GM18517 (cell line): ENCODE results near the gene GALNT5.
"Not testable (repeated sequence)": the region's sequence is repeated elsewhere in the genome, so short reads cannot be mapped to it uniquely, and the experiment has no call there.

Source experiments
- ATAC-seq: cut with Tn5 transposase; IDR thresholded peaks from one replicate; pipeline ENCODE4 v1.9.1; 2021; ENCODE audit warnings: mild to moderate bottlenecking, moderate library complexity; ENCODE audit not compliant: unreplicated experiment

The GALNT5 gene

GRCh38 chr2:157250836-157251235, 6.7 kb upstream of the GALNT5 start:
- no peak for ATAC-seq

GRCh38 chr2:157251932-157252331, 5.6 kb upstream of the GALNT5 start:
- ATAC-seq = no peak

- ATAC-seq = no peak
These were observed 5.0 kb upstream of the GALNT5 start for GRCh38 chr2:157252529-157252928.

GRCh38 chr2:157254041-157254440, 3.5 kb upstream of the GALNT5 start:
- no peak for ATAC-seq

GRCh38 chr2:157255746-157256145, 1.8 kb upstream of the GALNT5 start:
- ATAC-seq = no peak

GRCh38 chr2:157256626-157257025, 879 bp upstream of the GALNT5 start:
- peak; percentile 100 for ATAC-seq

GRCh38 chr2:157258520-157259326, 1.2 kb downstream of the GALNT5 start:
- ATAC-seq = no peak

GRCh38 chr2:157259386-157259785, 1.9 kb downstream of the GALNT5 start:
- ATAC-seq = no peak

- ATAC-seq = no peak
These were observed 2.5 kb downstream of the GALNT5 start for GRCh38 chr2:157259960-157260359.

GRCh38 chr2:157260533-157261198, 3.2 kb downstream of the GALNT5 start:
- ATAC-seq = no peak

GRCh38 chr2:157261199-157261782, 3.8 kb downstream of the GALNT5 start:
- ATAC-seq = no peak

GRCh38 chr2:157262248-157262647, 4.7 kb downstream of the GALNT5 start:
- ATAC-seq = no peak

GRCh38 chr2:157264099-157264498, 6.6 kb downstream of the GALNT5 start:
- ATAC-seq = no peak

GRCh38 chr2:157265825-157266224, 8.3 kb downstream of the GALNT5 start:
- no peak for ATAC-seq

GRCh38 chr2:157267476-157267875, 10.0 kb downstream of the GALNT5 start:
- no peak for ATAC-seq

GRCh38 chr2:157269060-157269459, 11.6 kb downstream of the GALNT5 start:
- no peak for ATAC-seq

- ATAC-seq = peak; percentile 67
These were observed 12.4 kb downstream of the GALNT5 start for GRCh38 chr2:157269922-157270321.

GRCh38 chr2:157271590-157272203, 14.2 kb downstream of the GALNT5 start:
- ATAC-seq = no peak

GRCh38 chr2:157279311-157279710, 21.8 kb downstream of the GALNT5 start:
- not testable (repeated sequence) for ATAC-seq

- no peak for ATAC-seq
These were observed 23.8 kb downstream of the GALNT5 start for GRCh38 chr2:157281316-157281715.

GRCh38 chr2:157283468-157283867, 26.0 kb downstream of the GALNT5 start:
- ATAC-seq = no peak

GRCh38 chr2:157287160-157287559, 29.7 kb downstream of the GALNT5 start:
- ATAC-seq = no peak
